HEK293T (cell line): Measurements from ENCODE around the gene STRADA.

ENCODE experiments used
- ELF4 ChIP-seq: fragments of 450-650 bp; IDR thresholded peaks from 2 replicates; pipeline ENCODE4 v1.6.1; 2017; ENCODE audit warnings: antibody characterized with exemption
- FOXK2 ChIP-seq: fragments of 450-650 bp; IDR thresholded peaks from 2 replicates; pipeline ENCODE4 v1.6.1; 2016; ENCODE audit warnings: mild to moderate bottlenecking
- LEF1 ChIP-seq: fragments of 450-650 bp; IDR thresholded peaks from 2 replicates; pipeline ENCODE4 v1.6.1; 2017; ENCODE audit warnings: mild to moderate bottlenecking, borderline replicate concordance
- SP1 ChIP-seq: fragments of 450-650 bp; IDR thresholded peaks from 2 replicates; pipeline ENCODE4 v1.6.1; 2017
- SUZ12 ChIP-seq: fragments of 450-650 bp; IDR thresholded peaks from 2 replicates; pipeline ENCODE4 v1.6.1; 2016; ENCODE audit warnings: mild to moderate bottlenecking
- TARDBP ChIP-seq: fragments of 450-650 bp; IDR thresholded peaks from 2 replicates; pipeline ENCODE4 v1.6.1; 2016

DNA sequence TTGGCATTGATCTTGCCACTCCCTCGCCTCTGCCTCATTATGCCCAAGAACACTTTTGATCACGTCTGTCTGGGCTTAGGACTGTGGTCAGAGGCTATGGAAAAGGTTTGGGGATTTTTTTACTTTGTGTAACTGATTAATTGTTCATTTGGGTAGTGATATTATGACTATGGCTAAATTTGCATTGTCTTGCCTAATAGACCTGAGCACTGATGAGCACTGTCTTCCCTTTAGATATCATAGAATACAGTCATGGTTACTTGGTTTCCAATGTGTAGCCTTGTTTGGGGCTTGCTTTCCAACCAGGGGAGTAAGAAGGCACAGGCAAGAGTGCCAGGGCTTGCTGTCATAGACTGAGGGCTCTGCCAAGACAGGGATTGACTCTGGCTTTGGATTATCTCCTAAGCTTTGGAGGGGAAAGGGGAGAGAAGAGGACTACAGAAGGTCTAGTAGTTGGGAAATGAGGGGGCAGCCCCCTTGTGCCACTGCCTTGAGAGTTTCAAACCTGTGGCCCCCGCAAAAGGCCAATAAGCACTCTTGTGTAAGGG is 55.4 kb downstream of the STRADA start:
- TF ChIP-seq LEF1 (no peak), ELF4 (no peak), SP1 (no peak), TARDBP (no peak), FOXK2 (no peak), SUZ12 (no peak)
